ENCODE results near the gene TASP1.

DNA sequence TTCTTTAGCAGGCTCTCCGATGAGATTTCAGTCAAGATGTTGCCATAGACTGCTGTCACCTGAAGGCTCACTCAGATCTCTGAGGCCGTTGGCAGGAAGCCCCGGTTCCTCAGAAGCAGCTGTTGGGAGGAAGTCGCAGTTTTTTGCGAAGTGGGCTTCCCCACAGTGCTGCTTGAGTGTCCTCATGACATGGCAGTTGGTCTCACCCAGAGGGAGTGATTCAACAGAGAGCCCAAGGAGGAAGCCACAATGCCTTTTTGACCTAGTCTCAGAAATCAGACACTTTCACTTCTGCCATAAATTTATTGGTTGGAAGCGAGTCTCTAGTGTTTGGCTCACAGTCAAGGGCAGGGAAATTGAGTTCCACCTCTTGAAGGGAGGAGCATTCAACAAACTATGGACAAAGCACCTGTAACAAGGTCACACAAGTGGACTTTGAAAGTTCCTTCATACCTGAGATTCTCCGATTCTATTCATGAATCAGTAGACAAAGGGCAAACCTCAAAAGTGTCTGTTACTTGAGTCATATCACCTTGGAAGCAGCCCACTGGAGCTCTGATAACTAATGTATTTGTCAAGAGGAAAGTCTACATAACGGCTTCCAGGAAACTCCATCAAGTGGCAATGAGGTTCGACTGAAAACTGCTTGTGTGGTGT is 208.3 kb downstream of the TASP1 start:
- TF ChIP-seq, protein P1, sequence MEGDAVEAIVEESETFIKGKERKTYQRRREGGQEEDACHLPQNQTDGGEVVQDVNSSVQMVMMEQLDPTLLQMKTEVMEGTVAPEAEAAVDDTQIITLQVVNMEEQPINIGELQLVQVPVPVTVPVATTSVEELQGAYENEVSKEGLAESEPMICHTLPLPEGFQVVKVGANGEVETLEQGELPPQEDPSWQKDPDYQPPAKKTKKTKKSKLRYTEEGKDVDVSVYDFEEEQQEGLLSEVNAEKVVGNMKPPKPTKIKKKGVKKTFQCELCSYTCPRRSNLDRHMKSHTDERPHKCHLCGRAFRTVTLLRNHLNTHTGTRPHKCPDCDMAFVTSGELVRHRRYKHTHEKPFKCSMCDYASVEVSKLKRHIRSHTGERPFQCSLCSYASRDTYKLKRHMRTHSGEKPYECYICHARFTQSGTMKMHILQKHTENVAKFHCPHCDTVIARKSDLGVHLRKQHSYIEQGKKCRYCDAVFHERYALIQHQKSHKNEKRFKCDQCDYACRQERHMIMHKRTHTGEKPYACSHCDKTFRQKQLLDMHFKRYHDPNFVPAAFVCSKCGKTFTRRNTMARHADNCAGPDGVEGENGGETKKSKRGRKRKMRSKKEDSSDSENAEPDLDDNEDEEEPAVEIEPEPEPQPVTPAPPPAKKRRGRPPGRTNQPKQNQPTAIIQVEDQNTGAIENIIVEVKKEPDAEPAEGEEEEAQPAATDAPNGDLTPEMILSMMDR (conservative IDR thresholded peaks at IDR 0.05), result no peak
- no peak for TF ChIP-seq EZH2 (IDR thresholded peaks at IDR 0.05; ENCODE audit: low read depth)

Measured in PC-9 (cell line).